Peyer's patch (tissue), 4 donors: ENCODE data around the gene GLDC. TPM values are rescaled to one million over a fixed set of nuclear protein-coding genes. Genes with fewer than 3 reads are reported as not detected.
"Not testable (repeated sequence)": the region's sequence is repeated elsewhere in the genome, so short reads cannot be mapped to it uniquely, and the experiment has no call there.

Experiments
- DNase-seq, 3 donors: peaks; one replicate each; pipeline ENCODE4 v3.0.0-alpha.2; 2017 to 2019
- H3K27ac ChIP-seq, 4 donors: fragments of 200-600 bp; sonication (generic); one replicate each; pipeline ENCODE4 v1.5.1; 2016 to 2019
- H3K27me3 ChIP-seq, 2 donors: fragments of 200-600 bp; sonication (generic); one replicate each; pipeline ENCODE4 v1.5.1; 2019
- H3K36me3 ChIP-seq, 3 donors: fragments of 200-600 bp; sonication (generic); one replicate each; pipeline ENCODE4 v1.5.1; 2016 to 2019
- H3K4me1 ChIP-seq, 4 donors: fragments of 200-600 bp; sonication (generic); one replicate each; pipeline ENCODE4 v1.5.1; 2016 to 2019
- H3K4me3 ChIP-seq, 4 donors: fragments of 200-600 bp; sonication (generic); 1 replicate in 3 of 4; 2 replicates in 1 of 4; pipeline ENCODE4 v1.5.1; 2016 to 2019; ENCODE audit warnings: mild to moderate bottlenecking in 1 of 4
- H3K9me3 ChIP-seq, 4 donors: fragments of 200-600 bp; sonication (generic); one replicate each; pipeline ENCODE4 v1.5.1; 2016 to 2019; ENCODE audit warnings: mild to moderate bottlenecking in 1 of 4
- POLR2A ChIP-seq, 2 donors: fragments of 450-650 bp; IDR thresholded peaks; one replicate each; pipeline ENCODE4 v1.5.1; 2017; ENCODE audit warnings: antibody characterized with exemption in 2 of 2, mild to moderate bottlenecking in 2 of 2, moderate library complexity in 2 of 2
- total RNA-seq, 4 donors: library from RNA; depleted of rRNA; stranded (reverse); fragments of >200 nt; gene quantifications; one replicate each; pipeline ENCODE4 v1.1.0, GENCODE V29; 2016
- TF ChIP-seq, protein P1 (sequence below), 6 experiments: fragments of 450-650 bp in 4 of 6; fragments of 200-600 bp in 2 of 6; sonication (generic) in 1 of 6; IDR thresholded peaks; one replicate each; pipeline ENCODE4 v1.5.1; 2017 to 2019; ENCODE audit warnings: antibody characterized with exemption in 6 of 6, mild to moderate bottlenecking in 3 of 6, moderate library complexity in 1 of 6

The GLDC gene
- total RNA-seq, 4 donors from 2014 or later = 0.27 to 2.5 TPM; not detected in 2

DNA sequence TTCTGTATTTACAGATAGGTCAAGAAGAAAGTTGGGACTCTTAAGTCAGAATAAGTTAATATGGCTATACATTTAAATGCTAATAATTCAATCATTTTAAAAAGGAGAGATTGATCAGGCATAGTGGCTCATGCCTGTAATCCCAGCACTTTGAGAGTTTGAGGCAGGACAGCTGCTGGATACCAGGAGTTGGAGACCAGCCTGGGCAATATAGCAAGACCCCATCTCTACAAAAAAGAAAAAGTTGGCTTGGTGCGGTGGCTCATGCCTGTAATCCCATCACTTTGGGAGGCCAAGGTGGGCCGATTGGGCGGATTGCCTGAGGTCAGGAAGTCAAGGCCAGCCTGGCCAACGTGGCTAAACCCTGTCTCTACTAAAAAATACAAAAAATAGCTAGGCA lies 15.0 kb upstream of the GLDC start:
- H3K4me3 ChIP-seq = no peak overlapping the region
- DNase-seq = no peak
- no peaks in the 10 kb centered on the region for H3K9me3 ChIP-seq
- TF ChIP-seq, protein P1, sequence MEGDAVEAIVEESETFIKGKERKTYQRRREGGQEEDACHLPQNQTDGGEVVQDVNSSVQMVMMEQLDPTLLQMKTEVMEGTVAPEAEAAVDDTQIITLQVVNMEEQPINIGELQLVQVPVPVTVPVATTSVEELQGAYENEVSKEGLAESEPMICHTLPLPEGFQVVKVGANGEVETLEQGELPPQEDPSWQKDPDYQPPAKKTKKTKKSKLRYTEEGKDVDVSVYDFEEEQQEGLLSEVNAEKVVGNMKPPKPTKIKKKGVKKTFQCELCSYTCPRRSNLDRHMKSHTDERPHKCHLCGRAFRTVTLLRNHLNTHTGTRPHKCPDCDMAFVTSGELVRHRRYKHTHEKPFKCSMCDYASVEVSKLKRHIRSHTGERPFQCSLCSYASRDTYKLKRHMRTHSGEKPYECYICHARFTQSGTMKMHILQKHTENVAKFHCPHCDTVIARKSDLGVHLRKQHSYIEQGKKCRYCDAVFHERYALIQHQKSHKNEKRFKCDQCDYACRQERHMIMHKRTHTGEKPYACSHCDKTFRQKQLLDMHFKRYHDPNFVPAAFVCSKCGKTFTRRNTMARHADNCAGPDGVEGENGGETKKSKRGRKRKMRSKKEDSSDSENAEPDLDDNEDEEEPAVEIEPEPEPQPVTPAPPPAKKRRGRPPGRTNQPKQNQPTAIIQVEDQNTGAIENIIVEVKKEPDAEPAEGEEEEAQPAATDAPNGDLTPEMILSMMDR (IDR thresholded peaks at IDR 0.05) = no peak
- no peak for TF ChIP-seq POLR2A (IDR thresholded peaks at IDR 0.05)
- H3K4me1 ChIP-seq = no peaks in the 10 kb centered on the region
- H3K27ac ChIP-seq = no peak overlapping the region
- H3K27me3 ChIP-seq = no peaks in the 10 kb centered on the region
- no peaks in the 10 kb centered on the region for H3K36me3 ChIP-seq

DNA sequence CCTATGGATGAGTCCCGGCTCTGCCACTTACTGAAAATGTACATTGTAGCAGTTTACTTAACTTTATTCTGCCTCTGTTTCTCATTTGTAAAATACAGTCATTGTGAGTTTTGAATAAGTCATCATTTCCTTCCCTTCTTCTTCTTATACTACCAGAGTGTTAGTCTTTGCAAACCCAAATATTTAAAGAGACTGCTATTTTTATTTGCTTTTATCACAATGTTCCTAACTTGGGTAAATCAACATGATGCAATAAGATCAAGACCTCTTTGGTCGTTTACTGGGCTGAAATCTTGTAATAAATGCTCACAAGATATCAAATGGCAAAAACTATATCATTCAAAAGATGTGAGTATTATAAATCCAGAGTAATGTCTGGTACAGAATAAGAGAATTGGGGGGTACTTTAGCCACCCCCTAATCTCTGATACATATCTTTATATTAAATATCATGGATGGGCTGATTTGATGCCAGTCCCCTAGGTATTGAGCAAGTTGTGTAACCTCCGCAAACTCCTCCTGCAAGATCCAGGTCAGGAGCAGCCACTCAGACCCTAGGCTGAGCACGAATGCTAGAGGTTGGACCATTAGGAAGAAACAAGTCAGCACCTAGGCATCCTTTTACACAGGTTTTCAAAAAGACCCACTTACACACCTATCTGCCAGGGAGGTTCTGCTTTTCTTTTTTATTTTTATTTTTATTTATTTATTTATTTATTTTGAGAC lies 13.3 kb upstream of the GLDC start:
- no peaks in the 10 kb centered on the region for H3K36me3 ChIP-seq
- H3K4me3 ChIP-seq = no peak overlapping the region
- TF ChIP-seq POLR2A (IDR thresholded peaks at IDR 0.05) = no peak
- TF ChIP-seq, protein P1 (IDR thresholded peaks at IDR 0.05) = no peak
- no peak for DNase-seq
- no peaks in the 10 kb centered on the region for H3K27me3 ChIP-seq
- no peaks in the 10 kb centered on the region for H3K9me3 ChIP-seq
- no peak overlapping the region for H3K27ac ChIP-seq
- H3K4me1 ChIP-seq = no peaks in the 10 kb centered on the region

DNA sequence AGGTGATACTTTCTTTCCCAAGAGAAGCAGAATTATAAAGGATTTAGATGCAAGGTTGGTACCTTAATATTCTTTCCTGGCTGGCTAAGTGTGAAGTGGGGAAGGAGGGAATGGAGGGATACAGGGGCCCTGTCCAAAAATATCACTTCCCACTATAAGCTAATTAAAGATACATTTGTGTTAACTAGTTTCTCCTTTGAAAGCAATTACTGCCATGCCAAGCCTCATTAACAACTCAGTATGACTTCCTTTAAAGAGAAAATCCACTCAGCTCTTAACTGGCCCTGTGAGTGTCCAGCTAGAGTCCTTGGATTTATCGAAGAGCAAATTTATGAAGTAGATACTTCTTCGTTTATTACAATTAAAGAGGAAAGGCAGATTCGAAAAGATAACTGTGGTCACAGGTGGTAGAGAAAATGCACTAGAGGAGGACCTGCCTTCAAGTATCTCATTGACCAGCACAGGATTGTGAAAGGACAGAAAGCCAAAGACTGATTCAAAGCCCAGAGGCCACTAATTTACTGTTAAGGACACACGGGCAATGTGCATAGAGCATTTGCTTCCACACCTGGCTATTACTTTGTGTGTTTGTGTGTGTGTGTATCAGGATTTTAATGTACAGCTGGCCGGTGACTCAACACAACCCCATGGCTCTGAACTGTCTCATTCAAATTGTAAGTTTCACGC lies 11.2 kb upstream of the GLDC start:
- H3K9me3 ChIP-seq = no peaks in the 10 kb centered on the region
- no peaks in the 10 kb centered on the region for H3K36me3 ChIP-seq
- DNase-seq = no peak
- no peak overlapping the region for H3K4me3 ChIP-seq
- no peaks in the 10 kb centered on the region for H3K4me1 ChIP-seq
- TF ChIP-seq, protein P1 (IDR thresholded peaks at IDR 0.05) = no peak
- TF ChIP-seq POLR2A (IDR thresholded peaks at IDR 0.05) = no peak
- H3K27me3 ChIP-seq = no peaks in the 10 kb centered on the region
- no peak overlapping the region for H3K27ac ChIP-seq

DNA sequence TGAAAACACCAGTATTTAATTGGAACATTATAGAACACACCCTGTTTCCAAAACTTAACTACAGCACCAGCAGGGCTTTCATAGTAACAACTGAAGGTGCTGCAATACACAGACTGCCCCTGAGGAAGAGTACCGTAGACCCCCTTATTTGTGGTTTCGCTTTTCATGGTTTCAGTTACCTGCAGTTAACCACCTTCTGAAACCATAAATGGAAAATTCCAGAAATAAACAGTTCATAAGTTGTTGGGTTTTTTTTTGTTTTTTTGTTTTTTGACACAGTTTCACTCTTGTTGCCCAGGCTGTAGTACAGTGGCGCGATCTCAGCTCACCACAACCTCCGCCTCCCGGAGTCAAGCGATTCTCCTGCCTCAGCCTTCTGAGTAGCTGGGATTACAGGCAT lies 9.5 kb upstream of the GLDC start:
- H3K27ac ChIP-seq = no peak overlapping the region
- TF ChIP-seq, protein P1 (IDR thresholded peaks at IDR 0.05) = no peak
- no peak for TF ChIP-seq POLR2A (IDR thresholded peaks at IDR 0.05)
- H3K4me1 ChIP-seq = no peaks in the 10 kb centered on the region
- no peaks in the 10 kb centered on the region for H3K9me3 ChIP-seq
- no peaks in the 10 kb centered on the region for H3K36me3 ChIP-seq
- no peak for DNase-seq
- no peak overlapping the region for H3K4me3 ChIP-seq
- no peaks in the 10 kb centered on the region for H3K27me3 ChIP-seq

DNA sequence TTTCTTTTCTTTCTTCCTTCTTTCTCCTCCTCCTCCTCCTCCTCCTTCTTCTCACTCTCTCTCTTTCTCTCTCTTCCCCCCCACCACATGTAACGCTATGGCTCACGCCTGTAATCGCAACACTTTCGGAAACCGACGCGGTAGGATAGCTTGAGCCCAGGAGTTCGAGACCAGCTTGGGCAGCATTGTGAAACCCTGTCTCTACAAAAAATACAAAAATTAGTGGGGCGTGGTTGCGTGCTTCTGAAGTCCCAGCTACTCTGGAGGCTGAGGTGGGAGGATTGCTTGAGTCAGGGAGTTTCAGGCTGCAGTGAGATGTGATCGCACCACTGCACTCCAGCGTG lies 736 bp upstream of the GLDC start:
- no peaks in the 10 kb centered on the region for H3K36me3 ChIP-seq
- peaks cover 0 to 12% of the 10 kb centered on the region in 2 donors for H3K27me3 ChIP-seq
- H3K9me3 ChIP-seq = no peaks in the 10 kb centered on the region
- peak overlapping the region in 2 of 4 donors; percentile 50 to 56 for H3K4me3 ChIP-seq
- peaks cover 3 to 15% (median 11%) of the 10 kb centered on the region in 4 donors for H3K4me1 ChIP-seq
- TF ChIP-seq, protein P1 (IDR thresholded peaks at IDR 0.05) = no peak
- TF ChIP-seq POLR2A (IDR thresholded peaks at IDR 0.05) = no peak
- no peak overlapping the region for H3K27ac ChIP-seq
- DNase-seq = no peak

DNA sequence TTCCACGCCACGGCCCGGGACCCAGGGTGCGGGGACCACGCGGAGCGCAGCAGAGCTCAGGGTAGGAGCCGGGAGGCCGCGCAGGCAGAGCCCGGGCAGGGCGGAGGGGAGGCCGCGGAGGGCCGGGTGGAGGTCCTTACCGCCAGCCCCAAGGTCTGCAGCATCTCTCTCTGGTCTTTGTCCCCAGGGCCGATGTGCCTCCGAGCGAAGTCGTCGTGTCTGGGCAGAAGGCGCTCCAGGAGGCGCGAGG lies 499 bp downstream of the GLDC start:
- not testable (repeated sequence) for DNase-seq, H3K36me3 ChIP-seq, H3K9me3 ChIP-seq, H3K27ac ChIP-seq
- peak overlapping the region; percentile 24 to 56 (median 52) for H3K4me3 ChIP-seq
- peaks cover 0 to 12% of the 10 kb centered on the region in 2 donors for H3K27me3 ChIP-seq
- H3K4me1 ChIP-seq = peaks cover 3 to 15% (median 11%) of the 10 kb centered on the region in 4 donors
